ENCODE measurements around the gene SIGLEC7. TPM values are rescaled to one million over a fixed set of nuclear protein-coding genes. Genes with fewer than 3 reads are reported as not detected.

The SIGLEC7 gene
- total RNA-seq (2014; rRNA removed; shearing (Covaris generic)), result not detected in 2 replicates

DNA sequence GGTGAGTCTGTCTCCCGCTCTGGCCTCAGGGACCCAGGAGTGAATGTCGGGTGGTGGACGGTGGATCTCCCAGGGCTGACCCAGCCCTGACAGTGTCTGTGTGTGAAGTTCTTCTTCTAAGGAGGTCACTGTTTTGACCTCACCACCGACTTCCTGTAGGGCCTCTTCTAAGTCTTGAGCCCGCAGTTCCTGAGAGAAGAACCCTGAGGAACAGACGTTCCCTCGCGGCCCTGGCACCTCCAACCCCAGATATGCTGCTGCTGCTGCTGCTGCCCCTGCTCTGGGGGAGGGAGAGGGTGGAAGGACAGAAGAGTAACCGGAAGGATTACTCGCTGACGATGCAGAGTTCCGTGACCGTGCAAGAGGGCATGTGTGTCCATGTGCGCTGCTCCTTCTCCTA, at the start of gene SIGLEC7:
SIGLEC7 (plus strand) TSS at position 183 of the 400 bp plus-strand sequence; CDS start at position 252, 69 bp downstream.
- DNase-seq (ENCODE audit: low read depth), result no peak

DNA sequence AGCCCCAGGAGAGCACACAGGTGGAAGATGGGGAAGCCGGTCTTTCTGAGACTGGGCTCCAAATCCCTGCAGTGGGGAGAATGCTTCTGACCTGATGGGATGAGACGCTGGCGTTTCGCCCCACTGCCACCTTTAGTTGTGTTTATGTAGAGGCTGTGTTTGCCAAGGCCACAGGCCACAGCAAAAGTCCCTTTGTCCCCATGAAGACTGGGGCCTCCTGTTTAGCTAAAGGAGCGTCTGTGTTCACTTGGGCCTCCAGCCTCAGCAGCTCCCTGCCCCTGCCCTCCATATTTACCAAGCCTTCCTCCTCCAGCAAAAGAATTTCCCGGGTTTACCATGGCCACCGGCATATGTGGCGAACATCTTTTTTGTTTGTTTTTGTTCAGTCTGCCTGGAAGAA, 49.0 kb upstream of the SIGLEC7 start:
- no peak for DNase-seq (ENCODE audit: low read depth)

DNA sequence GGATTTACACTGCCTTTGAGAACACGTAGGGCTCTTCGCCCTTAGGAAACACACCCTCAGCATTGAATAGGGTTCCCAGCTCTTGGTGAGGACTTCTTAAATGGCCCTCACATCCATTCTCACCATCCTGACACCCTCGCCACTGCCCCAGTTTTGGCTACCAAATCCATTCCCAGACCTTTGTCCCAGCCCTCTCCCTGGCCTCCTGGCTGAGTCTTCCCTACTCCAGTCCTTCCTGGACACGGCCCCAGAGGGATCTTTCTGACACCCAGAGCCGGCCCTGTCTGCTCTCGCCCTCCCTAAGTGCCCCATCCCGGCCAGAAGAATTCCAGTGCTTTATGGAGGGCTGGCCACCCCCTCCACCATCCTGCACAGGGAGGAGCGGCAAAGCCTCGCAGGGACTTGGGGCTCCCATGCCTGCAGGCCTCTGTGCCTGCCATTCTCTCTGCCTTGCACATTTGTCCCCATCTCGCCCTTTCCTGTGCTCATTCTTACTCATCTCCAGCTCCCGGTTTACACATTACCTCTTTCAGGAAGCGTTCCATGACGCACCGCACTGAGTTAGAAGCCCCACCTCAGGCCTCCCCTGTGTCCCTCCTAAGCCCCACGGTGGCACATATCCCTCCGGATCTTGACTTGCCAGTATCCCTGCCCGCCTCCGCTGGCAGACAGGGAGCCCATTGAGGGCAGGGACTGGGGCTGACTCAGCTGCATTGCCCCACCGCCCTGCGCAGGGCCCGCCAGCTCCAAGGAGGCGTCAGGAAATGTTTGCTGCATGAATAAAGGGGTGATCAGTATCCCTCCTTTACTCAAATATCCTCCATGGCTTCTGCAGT, 48.4 kb upstream of the SIGLEC7 start:
- DNase-seq (ENCODE audit: low read depth), result no peak

DNA sequence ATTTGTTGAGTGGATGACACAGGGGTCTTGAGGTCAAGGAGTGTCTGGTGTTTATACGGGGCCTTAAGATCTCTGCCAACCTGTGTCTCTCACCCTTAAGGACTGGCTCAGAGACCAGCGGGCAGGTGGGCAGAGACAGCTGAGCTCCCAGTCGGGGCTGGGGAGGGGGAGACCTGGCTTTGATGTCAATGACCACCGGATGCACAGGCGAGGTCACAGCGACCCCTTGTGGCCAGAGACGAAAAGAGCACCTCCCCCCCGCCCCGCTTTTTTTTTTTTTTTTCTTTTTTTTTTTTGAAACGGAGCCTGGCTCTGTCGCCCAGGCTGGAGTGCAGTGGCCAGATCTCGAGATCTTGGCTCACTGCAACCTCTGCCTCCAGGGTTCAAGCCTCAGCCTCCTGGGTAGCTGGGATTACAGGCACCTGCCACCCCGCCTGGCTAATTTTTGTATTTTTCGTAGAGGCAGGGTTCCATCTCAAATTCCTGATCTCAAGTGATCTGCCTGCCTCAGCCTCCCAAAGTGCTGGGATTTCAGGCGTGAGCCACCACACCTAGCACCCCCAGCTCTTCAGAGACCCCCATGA, 47.3 kb upstream of the SIGLEC7 start:
- DNase-seq (ENCODE audit: low read depth), result no peak

DNA sequence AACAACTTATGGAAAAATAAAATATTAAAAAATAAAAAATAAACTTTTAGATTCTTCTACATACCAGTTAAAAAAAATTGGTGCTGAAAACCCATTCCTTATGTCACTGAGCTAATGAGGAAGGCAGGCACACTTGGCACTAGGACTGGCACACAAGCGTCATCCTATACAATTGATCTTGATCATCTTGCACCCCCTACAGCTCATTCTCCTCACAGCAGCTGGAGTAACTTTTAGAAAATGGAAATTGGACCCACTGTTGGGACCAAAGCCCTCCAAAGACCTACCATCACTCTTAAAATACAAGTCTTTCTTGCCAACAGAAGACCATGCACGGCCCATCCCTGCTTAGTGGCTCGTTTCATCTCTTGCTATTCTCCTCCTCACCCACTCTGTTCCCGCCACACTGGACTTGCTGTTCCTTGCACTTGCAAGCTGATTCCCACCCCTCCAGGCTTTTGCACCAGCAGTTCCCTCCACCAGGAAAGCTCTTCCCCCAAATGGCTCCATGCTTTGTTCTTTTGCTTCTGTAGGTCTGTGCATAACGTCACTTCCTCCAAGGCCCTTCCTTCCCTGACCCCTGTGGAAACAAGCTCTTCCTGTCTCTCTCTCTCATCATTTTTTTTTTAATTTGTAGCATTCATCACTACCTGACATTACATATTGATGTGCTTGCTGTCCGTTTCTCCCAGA, 45.5 kb upstream of the SIGLEC7 start:
- no peak for DNase-seq (ENCODE audit: low read depth)

DNA sequence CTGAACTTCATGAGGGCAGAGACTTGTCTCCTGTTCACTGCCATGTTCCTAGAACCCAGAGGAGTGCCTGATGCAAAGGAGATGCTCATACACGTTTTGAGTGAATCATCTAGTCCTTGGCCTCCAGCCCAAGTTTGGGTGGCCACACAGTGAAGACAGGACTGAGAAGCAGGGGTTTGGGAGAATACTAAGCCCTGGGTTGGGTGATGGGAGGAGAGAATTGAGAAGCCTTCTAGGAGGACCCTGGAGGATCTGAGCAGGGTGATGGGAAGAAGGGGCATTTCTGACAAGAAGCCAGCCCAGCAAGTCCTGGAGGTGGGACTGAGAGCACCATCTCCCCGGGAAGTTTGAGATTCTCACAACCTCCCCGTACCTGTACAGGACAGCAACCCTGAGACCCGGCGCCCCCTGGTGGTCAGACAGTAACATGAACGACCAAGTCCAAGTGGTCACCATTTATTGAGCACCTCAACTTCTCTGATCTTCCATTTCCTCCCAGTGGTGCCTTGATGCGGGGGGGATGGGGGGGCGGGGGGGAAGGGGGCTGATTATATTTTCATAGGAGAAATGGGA, 44.8 kb upstream of the SIGLEC7 start:
- DNase-seq (ENCODE audit: low read depth), result peak; percentile 61

DNA sequence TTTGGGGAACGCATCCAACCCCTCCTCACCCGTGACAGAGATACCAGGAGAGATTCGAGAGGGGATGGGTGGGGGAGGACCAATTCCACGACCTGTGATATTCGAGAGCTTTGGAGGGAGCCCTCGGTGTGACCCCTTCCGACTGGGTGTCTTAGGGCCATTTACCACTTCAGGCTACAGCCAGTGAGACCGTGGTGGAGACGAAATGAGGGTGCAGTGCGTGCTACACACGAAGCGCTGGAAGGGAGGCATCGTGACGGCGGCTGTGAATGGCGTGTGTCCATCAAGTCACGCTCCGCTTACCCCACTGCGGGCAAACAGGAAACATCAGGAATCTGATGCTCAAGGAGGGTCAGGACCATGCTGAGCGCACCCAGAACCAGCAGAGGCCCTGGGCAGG, 44.3 kb upstream of the SIGLEC7 start:
- no peak for DNase-seq (ENCODE audit: low read depth)

DNA sequence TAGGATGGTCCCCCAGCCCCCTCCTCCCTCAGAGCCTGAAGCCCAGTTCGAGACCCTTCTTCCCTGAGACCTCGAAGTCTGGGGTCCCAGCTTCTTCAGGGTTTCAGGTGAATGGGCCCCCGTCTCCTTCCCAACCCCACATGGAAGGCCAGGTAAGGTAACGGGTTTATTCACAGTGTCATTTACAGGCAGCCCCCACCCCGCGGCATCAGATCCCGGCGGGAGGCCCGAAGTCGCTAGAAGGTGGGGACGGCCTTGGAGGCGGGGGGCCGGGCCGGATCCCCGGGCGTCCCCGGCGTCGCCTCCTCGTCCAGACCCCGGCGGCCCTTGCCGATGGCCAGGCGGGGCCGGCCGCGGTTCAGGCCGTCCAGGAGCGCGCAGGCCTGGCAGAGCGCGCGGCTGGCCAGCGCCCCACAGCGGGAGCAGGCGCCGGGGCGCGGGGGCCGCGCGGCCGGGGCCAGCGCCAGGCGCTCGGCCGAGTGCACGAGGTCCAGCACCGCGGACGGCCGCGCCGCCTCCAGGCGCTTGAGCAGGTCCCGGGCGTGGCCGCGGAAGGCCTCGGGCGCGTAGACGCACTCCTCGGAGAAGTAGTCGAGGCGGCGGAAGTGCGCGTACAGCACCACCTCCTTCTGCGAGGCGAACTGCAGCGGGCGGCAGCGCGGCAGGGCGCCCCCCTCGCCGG, 43.6 kb upstream of the SIGLEC7 start:
- no peak for DNase-seq (ENCODE audit: low read depth)

DNA sequence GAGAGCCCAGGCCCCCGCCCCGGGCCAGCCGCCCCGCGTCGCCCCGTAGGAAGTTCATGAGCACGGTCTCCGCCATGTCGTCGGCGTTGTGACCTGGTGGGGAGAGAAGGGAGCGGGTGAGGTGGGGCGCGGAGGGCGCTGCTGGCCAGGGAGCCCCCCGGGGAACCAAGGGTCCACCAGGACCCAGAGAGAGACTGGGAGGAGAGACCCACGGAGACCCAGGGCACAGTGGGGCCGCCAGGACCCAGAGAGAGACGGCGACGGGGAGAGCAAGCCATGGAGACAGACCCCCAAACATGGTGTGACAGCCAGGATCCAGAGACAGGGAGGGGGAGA, 43.1 kb upstream of the SIGLEC7 start:
- no peak for DNase-seq (ENCODE audit: low read depth)

DNA sequence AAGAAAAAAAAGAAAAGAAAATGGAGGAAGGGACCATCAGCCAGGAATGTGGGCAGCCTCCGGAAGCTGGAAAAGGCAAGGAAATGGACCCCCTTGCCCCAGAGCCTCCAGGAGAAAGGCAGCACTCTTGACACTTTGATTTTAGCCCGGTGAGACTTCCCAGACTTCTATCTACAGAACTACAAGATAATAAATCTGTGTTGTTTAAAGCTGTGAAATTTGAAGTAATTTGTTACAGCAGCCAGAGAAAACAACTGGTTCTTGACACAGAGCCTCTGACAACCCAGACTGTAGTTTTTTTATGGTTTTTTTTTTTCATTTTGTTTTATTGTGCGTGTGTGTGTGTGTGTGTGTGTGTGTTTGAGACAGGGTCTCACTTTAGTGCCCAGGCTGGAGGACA, 41.5 kb upstream of the SIGLEC7 start:
- no peak for DNase-seq (ENCODE audit: low read depth)

DNA sequence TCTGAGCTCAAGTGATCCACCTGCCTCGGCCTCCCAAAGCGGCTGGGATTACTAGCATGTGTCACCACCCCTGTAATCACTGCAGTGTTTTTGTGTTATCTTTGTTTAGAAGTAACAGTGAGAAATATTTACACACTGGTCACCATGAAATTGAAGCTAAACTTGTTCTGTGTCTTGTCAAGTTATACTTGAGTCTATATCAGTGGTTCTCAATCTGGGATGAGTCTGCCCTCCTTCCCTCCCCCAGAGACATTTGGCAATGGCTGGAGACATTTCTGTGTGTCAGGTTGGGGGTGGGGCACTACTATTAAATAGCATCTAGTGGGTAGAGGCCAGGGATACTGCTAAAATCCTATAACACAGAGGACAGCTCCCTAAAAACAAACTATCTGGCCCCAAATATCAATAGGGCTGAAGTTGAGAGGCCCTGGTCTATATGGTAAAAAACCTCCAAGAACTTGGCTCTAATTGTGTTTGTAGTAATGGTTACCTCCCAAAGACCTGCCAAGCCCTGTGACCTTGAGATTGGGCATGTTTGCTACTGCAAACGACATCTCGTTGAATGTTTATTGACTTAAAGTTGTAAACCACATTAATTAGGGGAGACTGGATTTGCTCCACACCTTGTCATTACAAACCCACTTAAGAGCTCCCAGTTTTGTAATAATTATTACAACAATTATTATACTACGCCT, 40.8 kb upstream of the SIGLEC7 start:
- DNase-seq (ENCODE audit: low read depth), result no peak

DNA sequence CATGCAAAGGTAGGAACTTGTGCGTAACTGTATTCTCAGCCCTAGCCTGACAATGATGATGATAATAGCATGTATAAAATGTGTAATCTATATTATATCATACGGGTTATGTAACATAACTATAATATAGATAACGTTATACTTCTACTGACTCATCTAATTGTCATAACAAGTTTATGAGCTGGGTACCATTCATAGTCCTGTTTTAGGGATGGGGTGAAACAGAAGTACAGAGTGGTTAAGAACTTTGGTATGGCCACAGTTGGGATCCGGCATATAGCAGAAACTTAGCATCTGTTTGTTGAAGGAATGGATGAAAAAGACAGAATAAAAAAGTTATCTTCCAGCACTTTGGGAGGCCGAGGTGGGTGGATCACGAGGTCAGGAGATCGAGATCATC, 39.1 kb upstream of the SIGLEC7 start:
- no peak for DNase-seq (ENCODE audit: low read depth)

DNA sequence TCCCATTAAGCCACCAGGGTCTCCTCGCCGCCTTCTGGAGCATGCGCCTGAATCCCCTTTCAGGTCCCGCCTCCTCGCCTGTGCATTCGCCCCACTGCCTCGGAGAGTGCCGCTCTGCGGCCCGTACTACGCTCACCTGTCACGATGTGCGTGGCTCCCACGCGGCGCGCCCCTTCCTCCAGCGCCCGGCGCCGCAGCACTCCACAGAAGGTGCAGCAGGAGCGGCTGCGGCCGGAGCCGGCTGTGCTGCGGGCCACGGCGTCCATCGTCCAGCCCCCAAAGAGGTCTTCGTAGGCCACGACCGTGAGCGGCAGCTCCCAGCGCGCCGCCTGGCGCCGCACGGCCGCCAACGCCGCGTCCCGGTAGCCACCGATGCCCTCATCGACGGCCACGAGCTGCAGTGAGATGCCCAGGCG, 38.2 kb upstream of the SIGLEC7 start:
- no peak for DNase-seq (ENCODE audit: low read depth)

DNA sequence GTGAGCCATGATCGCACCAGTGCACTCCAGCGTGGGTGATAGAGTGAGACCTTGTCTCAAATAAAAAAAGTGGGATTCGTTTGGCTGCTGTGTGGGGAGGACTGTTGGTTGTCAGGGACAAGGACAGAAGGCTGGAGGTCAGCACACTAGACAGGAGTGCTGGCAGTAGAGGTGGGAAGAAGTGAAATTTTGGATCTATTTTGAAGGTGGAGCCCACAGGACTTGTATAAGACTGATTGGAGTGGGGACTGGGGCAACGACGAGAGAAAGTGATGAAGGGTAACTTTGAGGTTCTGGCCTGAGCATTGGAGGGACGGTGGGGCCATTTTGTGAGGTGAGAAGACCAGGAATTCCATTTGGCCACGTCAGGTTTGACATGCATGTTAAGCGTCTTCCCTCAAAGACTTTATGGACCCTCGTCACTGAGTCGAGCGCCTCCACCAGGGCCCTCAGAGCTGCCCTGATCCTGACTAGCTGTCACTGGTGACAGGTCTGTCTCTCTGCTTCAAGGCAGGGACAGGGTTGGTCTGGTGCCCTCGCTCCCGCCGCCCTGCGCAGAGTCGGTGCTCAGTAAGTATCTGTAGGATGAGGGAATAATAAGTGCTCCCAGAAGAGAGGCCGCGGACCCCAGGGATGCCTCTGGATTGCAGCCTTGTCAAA, 34.6 kb upstream of the SIGLEC7 start:
- peak; percentile 42 for DNase-seq (ENCODE audit: low read depth)

DNA sequence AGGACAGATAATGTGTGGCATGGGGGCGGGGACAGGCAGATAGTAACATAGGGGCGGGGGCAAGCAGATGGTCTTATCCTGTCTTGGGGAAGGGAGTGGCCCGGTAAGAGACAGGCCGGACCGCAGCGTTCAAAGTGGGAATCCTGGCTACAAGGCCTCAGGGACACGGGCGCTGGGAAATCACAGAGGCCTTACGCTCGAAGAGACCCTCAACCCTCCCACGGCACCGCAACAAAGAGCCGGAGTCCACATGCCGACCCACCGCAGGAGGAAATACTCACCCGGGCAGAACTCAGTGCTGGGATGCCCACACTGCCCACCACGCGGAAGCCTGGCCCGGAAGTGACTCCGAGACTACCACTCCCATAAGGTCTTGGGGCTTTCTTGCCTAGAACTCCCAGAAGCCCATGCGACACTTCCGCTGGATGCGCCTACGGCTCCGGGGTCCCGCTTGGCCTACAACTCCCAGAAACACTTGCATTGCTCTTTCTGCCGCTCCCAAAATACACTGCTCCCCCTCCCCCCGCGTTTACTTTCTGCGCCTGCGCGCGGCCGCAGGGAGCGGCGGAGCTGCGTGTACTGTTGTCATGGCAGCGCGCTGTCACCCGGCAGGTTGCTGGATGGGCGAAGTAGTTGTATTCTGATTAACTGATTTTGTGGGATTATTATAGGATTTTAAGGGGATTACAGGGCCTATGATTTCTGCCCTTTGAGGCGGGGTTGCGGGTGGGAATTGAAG, 33.9 kb upstream of the SIGLEC7 start, which contains the start of gene CTU1:
CTU1 (minus strand) TSS at position 344 of the 739 bp plus-strand sequence. CDS start 3,840 bp downstream, outside the sequence.
- peak; percentile 99 for DNase-seq (ENCODE audit: low read depth)

DNA sequence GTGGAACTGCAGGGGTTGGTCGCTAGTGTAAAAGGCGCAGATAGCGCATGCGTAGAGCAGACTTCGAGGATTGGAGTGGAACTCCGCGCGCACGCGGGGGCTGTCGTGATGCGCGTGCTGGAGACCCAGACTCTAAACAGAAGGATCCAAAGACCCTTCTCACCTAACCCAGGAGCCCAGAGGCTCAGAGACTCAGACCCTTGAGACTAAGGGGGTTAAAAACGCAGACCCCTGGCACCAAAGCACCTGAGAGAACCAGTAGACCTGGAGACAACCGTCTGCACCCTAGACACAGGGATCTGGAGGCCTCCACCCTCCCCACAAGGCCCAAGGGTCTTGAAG, 33.3 kb upstream of the SIGLEC7 start:
- no peak for DNase-seq (ENCODE audit: low read depth)

DNA sequence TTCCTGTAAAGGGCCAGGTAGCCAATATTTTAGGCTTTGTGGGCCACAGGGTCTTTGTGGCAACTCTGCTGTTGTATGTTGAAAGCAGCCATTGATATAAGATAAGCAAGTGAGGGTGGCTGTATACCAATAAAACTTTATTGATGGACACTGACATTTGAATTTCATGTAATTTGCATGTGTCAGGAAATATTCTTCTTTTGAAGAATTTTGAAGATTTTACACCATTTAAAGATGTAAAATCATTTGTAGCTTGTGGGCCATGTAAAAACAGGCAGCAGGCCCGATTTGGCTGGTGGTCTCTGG, 31.5 kb upstream of the SIGLEC7 start:
- DNase-seq (ENCODE audit: low read depth), result no peak

DNA sequence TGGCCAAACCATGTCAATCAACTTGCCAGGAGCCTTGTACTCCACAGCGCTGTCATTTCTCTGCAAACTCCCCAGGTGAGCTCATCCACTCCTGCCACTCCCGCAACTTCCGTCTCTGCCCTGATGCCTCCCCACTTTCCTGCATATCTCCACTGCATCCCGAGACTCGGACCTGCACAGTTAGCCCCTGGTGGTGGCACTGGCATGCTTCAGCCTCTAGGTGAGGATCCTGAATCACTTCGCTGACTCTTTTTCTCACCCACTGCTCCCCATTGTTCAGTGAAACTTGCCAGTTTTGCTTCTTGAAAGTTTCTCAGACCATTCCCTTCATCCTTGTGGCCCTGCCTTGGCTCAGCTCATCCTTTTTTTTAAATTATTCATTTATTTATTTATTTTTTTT, 30.5 kb upstream of the SIGLEC7 start:
- no peak for DNase-seq (ENCODE audit: low read depth)

DNA sequence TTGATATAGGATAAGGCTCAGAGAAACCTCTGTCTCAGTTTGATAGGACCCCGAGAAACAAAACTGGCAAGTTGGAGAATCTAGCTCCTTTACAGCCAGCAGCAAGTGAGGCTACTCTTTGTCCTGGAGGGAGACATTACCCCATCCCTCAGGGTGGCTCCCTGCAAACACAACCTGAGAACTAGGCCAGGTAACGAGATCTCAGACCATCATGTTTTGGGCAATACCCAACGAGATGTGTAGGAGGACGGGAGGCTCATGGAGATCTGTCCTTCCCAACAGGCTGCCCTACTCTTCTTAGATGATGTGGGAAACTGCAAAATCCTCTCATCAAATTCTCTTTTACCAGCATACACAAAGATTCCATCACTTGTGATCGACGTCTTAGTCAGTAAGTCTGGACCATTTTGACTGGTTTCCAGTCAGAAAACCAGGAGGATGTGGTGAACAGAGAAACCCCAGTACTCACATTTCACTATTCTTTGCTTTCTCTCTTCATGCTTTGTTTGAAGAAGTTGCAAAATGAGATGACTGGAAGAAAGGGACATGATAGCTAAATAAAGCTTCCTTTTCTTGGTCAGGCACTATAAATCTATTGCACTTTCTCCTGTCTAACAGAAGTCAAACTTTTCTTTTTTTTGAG, 27.9 kb upstream of the SIGLEC7 start:
- DNase-seq (ENCODE audit: low read depth), result no peak

Measured in RPMI7951 (cell line).